H4 (cell line): Measurements from ENCODE around the gene IFIT1B. TPM values are rescaled to one million over a fixed set of nuclear protein-coding genes. Genes with fewer than 3 reads are reported as not detected.
"Not testable (repeated sequence)": the region's sequence is repeated elsewhere in the genome, so short reads cannot be mapped to it uniquely, and the experiment has no call there.

Source experiments
- DNase-seq: peaks from one replicate; pipeline ENCODE4 v3.0.0-alpha.2; 2015; ENCODE audit warnings: low spot score
- total RNA-seq: library from RNA; depleted of rRNA; stranded (reverse); fragments of >200 nt; shearing (Covaris generic); gene quantifications from 2 replicates; pipeline ENCODE4 v1.2.3, GENCODE V29; 2014; rRNA removed

Gene IFIT1B
- 0.12 TPM in 1 of 2 replicates, not detected in the other for total RNA-seq

GRCh38 chr10:89377705-89378637, at the start of gene IFIT1B:
IFIT1B (plus strand) TSS chr10:89378056; CDS start chr10:89378136, 80 bp downstream.
- DNase-seq = no peak

GRCh38 chr10:89329151-89329550, 48.7 kb upstream of the IFIT1B start:
- DNase-seq = no peak

DNA sequence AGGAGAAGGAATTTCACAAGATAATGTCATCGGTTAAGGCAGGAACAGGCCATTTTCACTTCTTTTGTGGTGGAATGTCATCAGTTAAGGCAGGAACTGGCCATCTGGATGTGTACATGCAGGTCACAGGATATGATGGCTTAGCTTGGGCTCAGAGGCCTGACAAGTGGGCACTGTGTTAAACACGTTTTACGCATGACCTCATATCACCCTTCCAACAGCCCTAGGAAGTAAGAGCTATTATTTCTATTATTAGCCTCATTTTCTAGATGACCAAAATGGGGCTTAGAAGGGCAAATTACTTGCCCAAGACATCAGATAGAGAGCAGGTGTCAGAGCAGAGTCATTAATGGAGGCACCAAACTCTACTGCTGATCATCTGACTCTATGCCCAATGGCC, 47.8 kb upstream of the IFIT1B start:
- DNase-seq = not testable (repeated sequence)

DNA sequence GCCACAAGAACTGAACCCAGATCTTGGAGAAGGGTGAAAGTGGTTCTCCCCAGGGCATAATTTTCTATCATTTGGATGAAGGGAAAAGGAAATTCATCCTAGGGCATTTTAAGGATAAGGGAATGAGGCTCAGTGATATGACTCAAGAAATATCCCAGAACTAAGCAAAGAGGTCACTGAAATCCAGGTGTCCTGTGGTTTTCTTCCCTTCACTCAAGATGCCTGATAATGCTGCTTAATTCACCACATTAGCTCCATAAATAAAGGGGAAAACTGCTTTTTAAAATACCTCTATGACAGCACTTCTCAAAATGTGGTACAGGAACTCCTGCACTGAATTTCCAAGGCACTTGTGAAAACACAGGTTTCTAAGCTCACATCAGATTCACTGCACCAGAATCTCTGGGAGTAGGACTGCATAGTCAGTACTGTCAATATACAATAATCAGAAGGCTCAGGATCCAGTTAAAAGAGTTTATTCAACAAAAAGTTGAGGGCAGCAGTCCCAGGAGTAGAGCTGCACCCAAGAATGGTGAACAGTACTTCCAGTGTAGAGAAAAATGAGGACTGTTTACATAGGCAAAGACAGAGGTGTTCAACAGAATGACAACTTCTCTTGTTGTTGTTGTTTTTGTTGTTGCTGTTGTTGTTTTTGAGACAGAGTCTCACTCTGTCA, 47.2 kb upstream of the IFIT1B start:
- DNase-seq = no peak

DNA sequence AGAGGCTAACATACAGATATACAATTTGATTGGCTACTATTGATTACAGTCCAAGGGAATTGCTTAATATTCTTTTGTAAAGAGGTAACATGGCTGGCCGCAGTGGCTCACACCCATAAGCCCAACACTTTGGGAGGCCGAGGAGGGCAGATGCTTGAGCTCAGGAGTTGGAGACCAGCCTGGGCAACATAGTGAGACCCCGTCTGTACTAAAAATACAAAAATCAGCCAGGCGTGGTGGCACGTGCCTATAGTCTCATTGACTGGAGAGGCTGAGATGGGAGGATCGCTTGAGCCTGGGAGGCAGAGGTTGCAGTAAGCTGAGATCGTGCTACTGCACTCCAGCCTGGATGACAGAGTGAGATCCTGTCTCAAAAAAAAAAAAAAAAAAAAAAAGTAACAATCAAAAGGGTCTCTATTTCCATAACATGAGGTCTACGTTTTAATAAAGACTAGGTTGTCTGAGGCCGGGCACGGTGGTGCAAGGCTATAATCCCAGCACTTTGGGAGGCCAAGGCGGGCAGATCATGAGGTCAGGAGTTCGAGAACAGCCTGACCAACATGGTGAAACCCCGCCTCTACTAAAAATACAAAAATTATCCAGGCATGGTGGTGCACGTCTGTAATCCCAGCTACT, 46.3 kb upstream of the IFIT1B start:
- not testable (repeated sequence) for DNase-seq

- DNase-seq = peak; percentile 65
Measured at GRCh38 chr10:89332123-89332633, 45.7 kb upstream of the IFIT1B start.

GRCh38 chr10:89335226-89335625, 42.6 kb upstream of the IFIT1B start:
- no peak for DNase-seq

DNA sequence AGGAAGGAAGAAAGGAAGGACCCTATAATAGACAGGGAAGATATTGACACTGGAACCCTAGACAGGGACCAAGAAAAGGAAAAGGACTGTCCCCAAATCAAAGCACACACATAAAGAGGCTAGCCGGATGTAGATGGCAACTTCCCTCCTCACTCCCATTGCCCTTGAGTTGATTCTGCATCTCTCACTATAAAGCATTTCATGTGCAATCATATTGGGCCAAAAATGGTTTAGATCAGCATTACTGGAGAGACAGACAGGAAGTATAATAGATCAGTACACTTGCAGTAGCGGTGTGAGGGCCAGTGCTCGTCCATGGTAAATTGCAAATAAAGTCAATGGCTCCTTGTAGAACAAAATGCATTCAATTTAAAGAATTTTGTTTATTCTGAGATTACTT, 41.6 kb upstream of the IFIT1B start:
- no peak for DNase-seq

- DNase-seq = peak; percentile 31
Measured at GRCh38 chr10:89337484-89337883, 40.4 kb upstream of the IFIT1B start.

DNA sequence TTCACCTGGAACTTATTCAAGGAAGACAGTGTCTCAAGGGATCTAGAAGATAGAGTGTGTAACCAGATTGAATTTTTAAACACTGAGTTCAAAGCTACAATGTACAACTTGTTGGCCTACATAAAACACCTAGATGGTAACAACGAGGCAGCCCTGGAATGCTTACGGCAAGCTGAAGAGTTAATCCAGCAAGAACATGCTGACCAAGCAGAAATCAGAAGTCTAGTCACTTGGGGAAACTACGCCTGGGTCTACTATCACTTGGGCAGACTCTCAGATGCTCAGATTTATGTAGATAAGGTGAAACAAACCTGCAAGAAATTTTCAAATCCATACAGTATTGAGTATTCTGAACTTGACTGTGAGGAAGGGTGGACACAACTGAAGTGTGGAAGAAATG, 39.1 kb upstream of the IFIT1B start:
- DNase-seq = no peak

- DNase-seq = no peak
Measured at GRCh38 chr10:89339875-89340274, 38.0 kb upstream of the IFIT1B start.

- no peak for DNase-seq
Measured at GRCh38 chr10:89341649-89342048, 36.2 kb upstream of the IFIT1B start.

DNA sequence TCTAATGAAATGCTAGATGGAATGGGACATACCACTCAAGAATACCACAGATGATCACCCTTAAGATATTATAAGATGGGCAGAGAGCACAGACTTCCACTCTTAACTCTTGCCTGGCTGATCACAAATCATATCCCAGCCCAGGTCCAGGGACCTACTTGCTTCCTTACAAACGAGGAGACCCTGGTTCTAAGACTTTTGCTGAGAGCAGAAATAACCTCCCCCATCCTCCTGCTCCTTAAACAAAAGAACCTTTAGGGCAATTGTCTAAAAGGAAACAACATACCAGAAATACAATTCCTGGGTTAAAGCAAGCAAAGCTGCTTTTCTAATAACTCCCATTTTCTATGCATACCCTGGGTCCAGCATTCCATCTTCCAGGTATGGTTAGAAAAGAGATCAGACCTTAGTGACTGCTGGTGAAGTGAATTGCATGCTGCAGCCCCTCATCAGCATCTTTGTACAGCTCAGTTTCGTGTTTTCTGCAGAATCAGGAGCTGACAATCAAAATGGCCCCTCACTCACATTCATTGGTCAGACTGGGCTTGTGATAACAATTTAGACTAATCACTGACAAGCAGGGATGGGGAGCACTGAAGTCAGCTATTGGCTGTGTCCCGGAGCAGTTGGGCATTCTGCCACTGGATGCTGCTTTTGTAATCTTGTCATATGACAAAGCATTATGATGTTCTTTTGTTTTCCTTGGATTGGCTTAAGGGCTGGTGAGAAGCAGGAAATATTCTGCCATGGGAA, 35.5 kb upstream of the IFIT1B start:
- peak; percentile 38 for DNase-seq

DNA sequence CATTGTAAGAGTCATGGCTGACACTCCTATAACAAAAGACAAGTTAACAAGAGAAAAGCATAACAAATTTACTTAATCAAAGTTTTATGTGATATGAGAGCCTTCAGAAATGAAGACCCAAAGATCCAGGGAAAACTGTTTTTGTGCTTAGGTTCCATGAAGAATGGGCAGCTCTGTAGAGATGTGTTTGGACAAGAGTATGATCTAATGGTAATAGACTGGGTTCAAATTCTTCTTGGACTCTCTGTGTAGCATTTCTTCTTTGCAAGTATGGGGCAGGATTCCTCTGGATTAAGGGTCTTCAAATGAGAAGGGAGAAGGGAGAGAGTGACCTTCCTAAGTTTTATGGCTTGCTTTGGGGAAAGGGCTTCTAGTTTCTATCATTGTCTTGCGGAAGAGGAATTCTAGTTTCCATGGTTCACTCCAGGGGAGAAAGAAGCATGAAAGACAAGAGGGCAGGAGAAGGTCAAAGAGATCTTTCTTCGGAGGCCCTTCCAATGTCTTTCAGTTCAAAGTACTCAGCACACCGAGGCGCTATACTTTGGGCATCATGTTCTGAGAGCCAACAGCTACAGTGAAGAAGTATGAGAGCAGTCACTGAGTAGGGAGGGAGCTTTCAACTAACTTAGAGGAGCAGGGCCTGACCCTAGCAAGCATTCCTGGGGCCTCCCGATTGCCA, 34.6 kb upstream of the IFIT1B start:
- DNase-seq = no peak

GRCh38 chr10:89344156-89344555, 33.7 kb upstream of the IFIT1B start:
- no peak for DNase-seq

DNA sequence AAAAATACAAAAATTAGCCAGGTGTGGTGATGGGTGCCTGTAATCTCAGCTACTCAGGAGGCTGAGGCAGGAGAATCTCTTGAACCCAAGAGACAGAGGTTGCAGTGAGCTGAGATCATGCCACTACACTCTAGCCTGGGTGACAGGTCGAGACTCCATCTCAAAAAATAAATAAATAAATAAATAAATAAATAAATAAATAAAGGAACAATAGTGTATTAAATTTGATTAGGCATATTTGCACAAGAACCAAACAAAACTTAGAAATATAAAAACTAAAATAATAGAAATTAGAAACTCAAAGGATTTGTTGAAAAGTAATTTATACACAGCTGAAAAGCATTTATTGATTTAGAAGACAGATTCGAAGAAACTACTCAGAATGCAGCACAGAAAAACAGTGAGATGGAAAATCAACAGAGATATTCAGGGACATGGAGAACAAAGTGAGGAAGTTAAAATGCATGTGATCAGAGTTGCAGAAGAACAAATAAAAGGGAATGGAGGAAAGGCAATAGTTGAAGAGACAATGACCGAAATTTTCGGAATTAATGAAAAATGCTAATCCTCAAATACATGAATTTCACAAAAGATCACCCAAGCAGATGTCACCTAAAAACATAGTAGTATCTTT, 32.4 kb upstream of the IFIT1B start:
- no peak for DNase-seq

DNA sequence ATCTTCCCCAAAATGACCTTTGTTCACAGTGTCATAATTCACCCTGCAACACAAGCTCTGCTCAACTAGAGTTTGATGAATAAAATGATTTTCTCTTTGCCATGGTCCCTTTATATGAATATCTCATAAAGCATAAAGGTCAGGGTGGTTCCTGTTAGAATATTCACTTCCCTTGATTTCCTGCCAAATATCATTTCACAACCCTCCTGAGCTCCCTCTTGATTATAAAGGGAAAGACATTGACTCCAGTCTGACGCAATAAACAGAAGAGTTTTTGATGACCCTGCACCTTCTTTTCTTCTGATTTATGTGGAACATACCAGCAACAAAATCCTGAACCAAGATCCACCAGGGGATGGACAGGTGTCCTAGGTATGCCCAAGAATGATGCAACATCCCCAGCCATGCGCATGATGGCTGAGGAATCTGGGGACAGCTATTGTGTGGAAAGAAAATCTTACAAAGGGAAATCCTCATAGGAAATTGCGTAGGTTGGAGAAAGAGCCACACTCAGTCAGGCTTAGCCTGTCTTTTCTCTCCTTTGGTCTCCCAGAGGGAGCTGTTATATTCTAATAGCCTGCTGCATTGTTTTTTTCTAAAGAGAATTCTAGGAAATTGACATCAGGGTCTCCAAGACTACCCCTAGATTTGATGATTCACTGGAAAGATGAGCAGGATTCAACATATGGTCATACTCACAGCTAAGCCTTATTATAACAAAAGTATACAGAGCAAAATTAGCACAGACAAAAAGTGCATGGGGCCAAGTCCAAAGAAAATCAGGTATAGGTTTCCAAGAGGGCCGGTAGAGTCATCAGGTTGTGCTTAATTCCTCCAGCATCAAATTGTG, 31.2 kb upstream of the IFIT1B start:
- no peak for DNase-seq

DNA sequence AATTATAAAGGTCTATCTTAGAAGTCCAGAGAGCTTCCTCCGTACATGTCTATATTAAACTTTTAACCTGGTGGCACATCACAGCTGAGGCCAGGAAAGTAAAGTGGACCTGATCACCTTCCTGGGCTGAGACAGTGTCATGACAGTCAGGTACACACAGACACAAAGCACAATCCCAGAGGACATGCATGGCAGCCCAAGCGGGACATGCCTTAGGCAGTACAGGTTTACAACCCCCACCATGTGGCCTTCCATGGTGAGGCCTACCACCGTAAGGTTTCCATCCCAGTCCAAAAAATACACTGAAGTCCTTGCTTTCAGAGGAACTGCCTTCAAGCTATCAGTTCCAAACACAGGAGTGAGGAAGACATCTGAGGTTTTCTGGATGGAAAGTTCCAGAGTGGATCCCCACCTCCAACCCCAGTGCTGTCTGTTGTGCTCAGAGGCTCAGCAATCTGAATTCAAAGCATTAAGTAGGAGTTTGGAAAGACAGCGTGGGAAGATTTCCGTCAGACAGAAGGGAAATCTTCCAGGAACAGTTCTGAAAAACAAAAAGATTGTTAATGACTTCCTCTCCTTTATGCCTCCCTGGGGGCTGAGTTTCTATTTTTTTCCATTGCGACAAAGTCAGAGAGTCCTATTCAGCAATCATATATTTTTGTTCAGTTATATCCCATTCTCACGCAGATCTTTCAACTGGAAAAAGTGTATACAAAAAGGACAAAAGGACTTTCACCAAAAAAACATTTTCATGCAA, 30.0 kb upstream of the IFIT1B start:
- no peak for DNase-seq

- no peak for DNase-seq
Measured at GRCh38 chr10:89348481-89348880, 29.4 kb upstream of the IFIT1B start.
